ENCODE data around the gene MERTK.
"Not testable (repeated sequence)": the region's sequence is repeated elsewhere in the genome, so short reads cannot be mapped to it uniquely, and the experiment has no call there.

DNA sequence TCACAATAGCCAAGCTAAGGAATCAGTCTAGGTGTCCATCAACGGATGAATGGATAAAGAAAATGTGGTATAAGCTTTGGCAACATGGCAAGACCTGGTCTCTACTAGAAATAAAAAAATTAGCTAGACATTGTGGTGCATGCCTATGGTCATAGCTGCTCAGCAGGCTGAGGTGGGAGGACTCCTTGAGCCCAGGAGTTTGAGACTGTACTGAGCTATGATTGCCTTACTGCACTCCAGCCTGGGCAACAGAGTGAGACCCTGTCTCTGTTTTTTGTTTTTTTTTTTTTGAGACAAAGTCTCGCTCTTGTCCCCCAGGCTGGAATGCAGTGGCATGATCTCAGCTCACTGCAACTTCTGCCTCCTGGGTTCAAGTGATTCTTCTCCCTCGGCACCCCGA is 11.6 kb downstream of the MERTK start:
- TF ChIP-seq, protein P1, sequence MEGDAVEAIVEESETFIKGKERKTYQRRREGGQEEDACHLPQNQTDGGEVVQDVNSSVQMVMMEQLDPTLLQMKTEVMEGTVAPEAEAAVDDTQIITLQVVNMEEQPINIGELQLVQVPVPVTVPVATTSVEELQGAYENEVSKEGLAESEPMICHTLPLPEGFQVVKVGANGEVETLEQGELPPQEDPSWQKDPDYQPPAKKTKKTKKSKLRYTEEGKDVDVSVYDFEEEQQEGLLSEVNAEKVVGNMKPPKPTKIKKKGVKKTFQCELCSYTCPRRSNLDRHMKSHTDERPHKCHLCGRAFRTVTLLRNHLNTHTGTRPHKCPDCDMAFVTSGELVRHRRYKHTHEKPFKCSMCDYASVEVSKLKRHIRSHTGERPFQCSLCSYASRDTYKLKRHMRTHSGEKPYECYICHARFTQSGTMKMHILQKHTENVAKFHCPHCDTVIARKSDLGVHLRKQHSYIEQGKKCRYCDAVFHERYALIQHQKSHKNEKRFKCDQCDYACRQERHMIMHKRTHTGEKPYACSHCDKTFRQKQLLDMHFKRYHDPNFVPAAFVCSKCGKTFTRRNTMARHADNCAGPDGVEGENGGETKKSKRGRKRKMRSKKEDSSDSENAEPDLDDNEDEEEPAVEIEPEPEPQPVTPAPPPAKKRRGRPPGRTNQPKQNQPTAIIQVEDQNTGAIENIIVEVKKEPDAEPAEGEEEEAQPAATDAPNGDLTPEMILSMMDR (IDR thresholded peaks at IDR 0.05; ENCODE audit: low read depth, low read length, poor library complexity, severe bottlenecking), result not testable (repeated sequence)
- TF ChIP-seq EZH2phosphoT487 (IDR thresholded peaks at IDR 0.05; ENCODE audit: borderline replicate concordance, low read length), result not testable (repeated sequence)

All from DOHH2 (cell line).